ENCODE measurements around the gene SLAMF8.

The SLAMF8 gene

DNA sequence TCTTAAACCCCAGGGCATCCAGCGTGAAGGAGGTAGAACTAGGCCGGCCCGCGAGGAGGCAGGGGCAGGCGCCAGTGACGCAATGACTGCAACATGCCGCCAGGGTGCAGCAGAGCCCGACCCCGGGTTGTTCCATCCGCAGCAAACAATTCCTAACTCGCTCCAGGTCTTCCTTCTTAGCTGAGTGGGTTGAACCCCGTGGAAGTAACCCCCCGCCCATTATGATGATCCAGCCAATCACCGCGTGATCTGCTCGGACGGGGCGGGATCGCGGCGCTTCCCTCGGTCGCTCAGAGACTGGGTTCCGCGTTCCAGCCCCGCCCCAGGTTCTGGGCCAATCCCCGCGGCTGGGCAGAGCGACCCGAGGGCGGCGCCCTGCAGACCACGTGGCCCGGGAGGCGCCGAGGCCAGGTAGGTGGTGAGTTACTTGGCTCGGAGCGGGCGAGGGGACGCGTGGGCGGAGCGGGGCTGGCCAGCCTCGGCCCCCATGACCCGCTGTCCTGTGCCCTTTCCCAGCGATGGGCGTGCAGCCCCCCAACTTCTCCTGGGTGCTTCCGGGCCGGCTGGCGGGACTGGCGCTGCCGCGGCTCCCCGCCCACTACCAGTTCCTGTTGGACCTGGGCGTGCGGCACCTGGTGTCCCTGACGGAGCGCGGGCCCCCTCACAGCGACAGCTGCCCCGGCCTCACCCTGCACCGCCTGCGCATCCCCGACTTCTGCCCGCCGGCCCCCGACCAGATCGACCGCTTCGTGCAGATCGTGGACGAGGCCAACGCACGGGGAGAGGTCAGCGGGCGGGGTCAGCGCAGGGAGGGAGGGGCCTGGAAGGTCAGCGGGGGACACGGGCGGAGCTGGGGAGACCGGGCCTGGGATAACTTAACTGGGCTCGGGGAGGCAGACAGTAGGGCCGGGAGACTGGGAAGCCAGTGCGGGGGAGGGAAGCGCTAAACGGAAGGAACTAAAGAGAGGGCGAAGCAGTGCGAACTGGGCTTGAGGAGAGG, 45.8 kb upstream of the SLAMF8 start, which contains the start of gene DUSP23:
Gene DUSP23, plus strand, starts transcription at position 380 of the 1,000 bp plus-strand sequence. Its CDS starts 139 bp downstream, at position 519.
- Histone ChIP-seq H3K27ac (replicated peaks) (peak within 1 kb of the TSS; percentile 54), H3K4me3 (replicated peaks; ENCODE audit: insufficient read depth, low read length) (peak within 1 kb of the TSS; percentile 85), H3K27me3 (ENCODE audit: insufficient read depth, poor library complexity, severe bottlenecking) (no peaks in the 10 kb centered on the region)
- peak; percentile 98 for DNase-seq (ENCODE audit: low read depth in 1 of 2, low spot score in 1 of 2)
- TF ChIP-seq, protein P1, sequence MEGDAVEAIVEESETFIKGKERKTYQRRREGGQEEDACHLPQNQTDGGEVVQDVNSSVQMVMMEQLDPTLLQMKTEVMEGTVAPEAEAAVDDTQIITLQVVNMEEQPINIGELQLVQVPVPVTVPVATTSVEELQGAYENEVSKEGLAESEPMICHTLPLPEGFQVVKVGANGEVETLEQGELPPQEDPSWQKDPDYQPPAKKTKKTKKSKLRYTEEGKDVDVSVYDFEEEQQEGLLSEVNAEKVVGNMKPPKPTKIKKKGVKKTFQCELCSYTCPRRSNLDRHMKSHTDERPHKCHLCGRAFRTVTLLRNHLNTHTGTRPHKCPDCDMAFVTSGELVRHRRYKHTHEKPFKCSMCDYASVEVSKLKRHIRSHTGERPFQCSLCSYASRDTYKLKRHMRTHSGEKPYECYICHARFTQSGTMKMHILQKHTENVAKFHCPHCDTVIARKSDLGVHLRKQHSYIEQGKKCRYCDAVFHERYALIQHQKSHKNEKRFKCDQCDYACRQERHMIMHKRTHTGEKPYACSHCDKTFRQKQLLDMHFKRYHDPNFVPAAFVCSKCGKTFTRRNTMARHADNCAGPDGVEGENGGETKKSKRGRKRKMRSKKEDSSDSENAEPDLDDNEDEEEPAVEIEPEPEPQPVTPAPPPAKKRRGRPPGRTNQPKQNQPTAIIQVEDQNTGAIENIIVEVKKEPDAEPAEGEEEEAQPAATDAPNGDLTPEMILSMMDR (IDR thresholded peaks at IDR 0.05; ENCODE audit: insufficient read depth, low read length), result peak; percentile 85
- peak; percentile 82; the same call in 1 of the 2 replicates for TF ChIP-seq POLR2AphosphoS5 (IDR thresholded peaks at IDR 0.05; ENCODE audit: low read depth)
- TF ChIP-seq SPI1 (IDR thresholded peaks at IDR 0.05; ENCODE audit: borderline replicate concordance, low read depth), result peak; percentile 11; the same call in 1 of the 2 replicates
- no peak; the same call in 1 of the 2 replicates for TF ChIP-seq GABPA (IDR thresholded peaks at IDR 0.05; ENCODE audit: low read depth)
- TF ChIP-seq, protein P2, sequence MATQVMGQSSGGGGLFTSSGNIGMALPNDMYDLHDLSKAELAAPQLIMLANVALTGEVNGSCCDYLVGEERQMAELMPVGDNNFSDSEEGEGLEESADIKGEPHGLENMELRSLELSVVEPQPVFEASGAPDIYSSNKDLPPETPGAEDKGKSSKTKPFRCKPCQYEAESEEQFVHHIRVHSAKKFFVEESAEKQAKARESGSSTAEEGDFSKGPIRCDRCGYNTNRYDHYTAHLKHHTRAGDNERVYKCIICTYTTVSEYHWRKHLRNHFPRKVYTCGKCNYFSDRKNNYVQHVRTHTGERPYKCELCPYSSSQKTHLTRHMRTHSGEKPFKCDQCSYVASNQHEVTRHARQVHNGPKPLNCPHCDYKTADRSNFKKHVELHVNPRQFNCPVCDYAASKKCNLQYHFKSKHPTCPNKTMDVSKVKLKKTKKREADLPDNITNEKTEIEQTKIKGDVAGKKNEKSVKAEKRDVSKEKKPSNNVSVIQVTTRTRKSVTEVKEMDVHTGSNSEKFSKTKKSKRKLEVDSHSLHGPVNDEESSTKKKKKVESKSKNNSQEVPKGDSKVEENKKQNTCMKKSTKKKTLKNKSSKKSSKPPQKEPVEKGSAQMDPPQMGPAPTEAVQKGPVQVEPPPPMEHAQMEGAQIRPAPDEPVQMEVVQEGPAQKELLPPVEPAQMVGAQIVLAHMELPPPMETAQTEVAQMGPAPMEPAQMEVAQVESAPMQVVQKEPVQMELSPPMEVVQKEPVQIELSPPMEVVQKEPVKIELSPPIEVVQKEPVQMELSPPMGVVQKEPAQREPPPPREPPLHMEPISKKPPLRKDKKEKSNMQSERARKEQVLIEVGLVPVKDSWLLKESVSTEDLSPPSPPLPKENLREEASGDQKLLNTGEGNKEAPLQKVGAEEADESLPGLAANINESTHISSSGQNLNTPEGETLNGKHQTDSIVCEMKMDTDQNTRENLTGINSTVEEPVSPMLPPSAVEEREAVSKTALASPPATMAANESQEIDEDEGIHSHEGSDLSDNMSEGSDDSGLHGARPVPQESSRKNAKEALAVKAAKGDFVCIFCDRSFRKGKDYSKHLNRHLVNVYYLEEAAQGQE (IDR thresholded peaks at IDR 0.05; ENCODE audit: insufficient replicate concordance, low read depth), result no peak

DNA sequence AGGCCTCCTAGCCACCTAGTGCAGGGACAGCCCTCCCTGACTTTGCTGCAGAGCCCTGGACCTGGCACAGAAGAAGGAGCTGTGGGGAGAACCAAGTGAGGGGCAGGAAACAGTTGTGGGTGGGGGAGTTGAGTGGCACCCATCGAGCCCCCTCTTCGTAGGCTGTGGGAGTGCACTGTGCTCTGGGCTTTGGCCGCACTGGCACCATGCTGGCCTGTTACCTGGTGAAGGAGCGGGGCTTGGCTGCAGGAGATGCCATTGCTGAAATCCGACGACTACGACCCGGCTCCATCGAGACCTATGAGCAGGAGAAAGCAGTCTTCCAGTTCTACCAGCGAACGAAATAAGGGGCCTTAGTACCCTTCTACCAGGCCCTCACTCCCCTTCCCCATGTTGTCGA, 44.7 kb upstream of the SLAMF8 start:
- DNase-seq (ENCODE audit: low read depth in 1 of 2, low spot score in 1 of 2), result no peak
- TF ChIP-seq, protein P2 (IDR thresholded peaks at IDR 0.05; ENCODE audit: insufficient replicate concordance, low read depth), result no peak
- TF ChIP-seq SPI1 (IDR thresholded peaks at IDR 0.05; ENCODE audit: borderline replicate concordance, low read depth), result no peak
- TF ChIP-seq POLR2AphosphoS5 (IDR thresholded peaks at IDR 0.05; ENCODE audit: low read depth), result no peak
- TF ChIP-seq GABPA (IDR thresholded peaks at IDR 0.05; ENCODE audit: low read depth), result no peak
- TF ChIP-seq, protein P1 (IDR thresholded peaks at IDR 0.05; ENCODE audit: insufficient read depth, low read length), result no peak
- no peak overlapping the region for H3K27ac ChIP-seq (replicated peaks)
- H3K27me3 ChIP-seq (ENCODE audit: insufficient read depth, poor library complexity, severe bottlenecking), result no peaks in the 10 kb centered on the region
- H3K4me3 ChIP-seq (replicated peaks; ENCODE audit: insufficient read depth, low read length), result no peak overlapping the region

DNA sequence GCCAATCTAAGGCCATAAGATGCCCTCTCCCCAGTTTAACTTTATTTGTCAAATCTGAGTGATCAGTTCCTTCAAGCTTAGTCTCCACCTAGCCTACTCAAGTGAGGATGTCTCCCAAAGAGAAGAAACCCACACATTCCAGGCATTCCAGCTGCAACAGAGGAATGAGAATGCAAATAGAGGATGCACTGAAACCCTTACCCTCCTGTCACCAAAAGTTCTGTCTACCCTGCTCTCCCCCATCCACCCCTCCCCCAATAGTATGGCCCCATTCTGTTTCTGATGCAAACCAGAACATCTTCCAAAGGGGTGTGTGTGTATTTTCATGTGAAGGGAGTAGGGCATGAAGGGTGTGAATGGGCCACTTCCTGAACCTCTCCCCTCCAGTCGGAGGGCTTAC, 42.9 kb upstream of the SLAMF8 start:
- TF ChIP-seq, protein P1 (IDR thresholded peaks at IDR 0.05; ENCODE audit: insufficient read depth, low read length), result no peak
- TF ChIP-seq GABPA (IDR thresholded peaks at IDR 0.05; ENCODE audit: low read depth) (no peak), POLR2AphosphoS5 (IDR thresholded peaks at IDR 0.05; ENCODE audit: low read depth) (no peak), SPI1 (IDR thresholded peaks at IDR 0.05; ENCODE audit: borderline replicate concordance, low read depth) (no peak)
- TF ChIP-seq, protein P2 (IDR thresholded peaks at IDR 0.05; ENCODE audit: insufficient replicate concordance, low read depth), result no peak
- Histone ChIP-seq H3K27me3 (ENCODE audit: insufficient read depth, poor library complexity, severe bottlenecking) (no peaks in the 10 kb centered on the region), H3K27ac (replicated peaks) (no peak overlapping the region), H3K4me3 (replicated peaks; ENCODE audit: insufficient read depth, low read length) (no peak overlapping the region)
- no peak for DNase-seq (ENCODE audit: low read depth in 1 of 2, low spot score in 1 of 2)

Measured in HL-60 (cell line).